Esophagus mucosa (tissue), 1 donor: ENCODE measurements around the gene MRRF. TPM values are rescaled to one million over a fixed set of nuclear protein-coding genes. Genes with fewer than 3 reads are reported as not detected.
A peak's percentile ranks its signal among the peaks of the same experiment; 100 is the strongest.

ENCODE experiments used
- ATAC-seq: fragments of 200-7000 bp; cut with Tn5 transposase; one replicate; pipeline ENCODE4 v1.9.1; 2020
- total RNA-seq: library from RNA; stranded (reverse); gene quantifications from one replicate; pipeline ENCODE4 v1.2.4, GENCODE V29; 2023
- donor health status: DM: yes; HTN: yes; CAD: no.

MRRF gene, protein sequence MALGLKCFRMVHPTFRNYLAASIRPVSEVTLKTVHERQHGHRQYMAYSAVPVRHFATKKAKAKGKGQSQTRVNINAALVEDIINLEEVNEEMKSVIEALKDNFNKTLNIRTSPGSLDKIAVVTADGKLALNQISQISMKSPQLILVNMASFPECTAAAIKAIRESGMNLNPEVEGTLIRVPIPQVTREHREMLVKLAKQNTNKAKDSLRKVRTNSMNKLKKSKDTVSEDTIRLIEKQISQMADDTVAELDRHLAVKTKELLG
- 36.5 TPM for total RNA-seq

DNA sequence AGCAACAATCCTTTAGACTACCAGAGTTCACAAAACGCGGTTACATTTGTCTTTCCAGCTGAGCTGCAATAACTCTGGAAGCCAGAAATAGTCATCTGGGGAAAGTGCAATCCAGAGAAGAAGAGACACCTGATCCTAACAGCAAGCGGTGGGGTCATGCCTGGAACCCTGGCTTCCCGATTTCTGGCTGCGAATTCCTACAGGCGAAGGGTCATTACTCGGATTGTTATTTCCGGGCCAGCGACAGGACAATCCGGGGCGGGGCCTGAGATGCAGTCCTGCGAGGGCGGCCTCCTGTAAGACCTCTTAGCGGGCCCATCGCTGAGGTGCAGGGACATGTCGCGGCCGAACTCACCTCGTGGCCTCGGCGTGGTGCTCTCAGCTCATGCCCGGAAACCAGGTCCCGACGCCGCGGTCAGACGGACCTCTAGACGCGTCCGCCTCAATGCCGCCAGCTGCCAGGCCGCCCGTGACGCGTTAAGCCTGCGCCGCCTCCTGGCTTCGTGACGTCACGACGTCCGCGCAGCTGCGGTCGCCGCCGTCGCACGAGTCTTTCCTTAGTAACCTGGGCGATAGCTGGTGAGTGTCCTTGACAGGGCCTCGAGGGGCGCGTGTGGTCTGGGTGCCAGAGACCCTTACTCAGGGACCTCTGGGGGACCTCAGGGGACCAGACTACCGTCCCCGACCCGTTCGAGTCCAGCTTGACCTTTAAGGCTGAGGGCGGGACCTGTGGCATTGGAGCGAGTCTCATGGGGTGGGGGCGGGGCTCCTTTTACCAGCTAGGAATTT is at the start of gene MRRF, which contains the start of gene RBM18:
TSS of gene MRRF (plus strand) at position 523 of the 789 bp plus-strand sequence. CDS start 6,010 bp downstream, outside the sequence.
TSS of gene RBM18 (minus strand) at position 481 of the 789 bp plus-strand sequence. CDS start 3,348 bp downstream, outside the sequence.
- peak; percentile 95 for ATAC-seq

DNA sequence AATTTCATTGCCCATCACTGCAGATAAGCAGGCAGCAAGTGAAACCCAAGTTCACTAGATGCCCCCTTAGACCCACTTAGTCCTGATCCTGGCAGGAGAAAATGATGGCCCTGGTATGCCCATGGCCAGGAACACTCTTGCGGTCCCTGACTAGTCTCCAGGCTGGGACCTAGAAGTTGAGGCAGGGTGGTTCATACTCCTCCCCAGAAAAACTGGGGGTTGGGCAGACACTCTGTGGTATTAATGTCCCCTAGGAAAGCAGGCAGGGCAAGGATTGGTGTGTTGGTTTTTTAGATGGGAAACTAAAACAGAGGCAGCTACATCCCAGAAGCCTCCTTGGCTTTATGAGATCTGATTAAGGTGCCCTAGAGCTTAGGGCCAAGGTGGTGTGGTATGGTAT is 49.0 kb upstream of the MRRF start:
- ATAC-seq = no peak

DNA sequence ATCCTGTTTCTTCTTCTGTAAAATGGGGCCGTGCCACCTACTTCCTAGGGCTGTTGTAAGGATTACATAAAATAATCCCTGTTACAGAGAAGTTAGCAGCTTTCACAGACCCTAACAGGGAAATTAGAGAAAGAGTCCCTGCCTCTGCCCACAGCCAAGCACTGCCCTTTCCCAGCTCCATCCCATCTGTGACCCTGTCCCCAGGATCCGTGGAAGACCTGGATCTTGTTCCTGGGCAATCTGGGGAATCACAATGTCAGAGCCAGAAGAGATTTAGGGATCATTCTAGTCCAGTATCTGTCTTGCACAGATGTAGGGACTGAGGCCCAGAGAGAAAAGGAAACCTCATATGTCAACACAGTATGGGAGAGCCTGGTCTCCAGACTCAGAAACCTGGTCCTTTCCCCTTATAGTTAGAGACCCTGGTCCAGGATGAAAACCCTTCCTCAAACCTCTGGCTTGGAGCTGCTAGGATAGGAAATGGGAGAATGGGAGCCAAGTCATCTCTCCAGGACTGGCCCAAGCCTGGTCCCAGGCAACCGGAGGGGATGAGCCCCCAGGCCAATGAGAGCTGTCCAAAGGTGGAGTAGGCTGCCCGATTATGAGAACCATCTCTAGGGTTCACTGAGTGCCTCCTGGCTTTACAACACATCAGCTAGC is 48.4 kb upstream of the MRRF start:
- ATAC-seq = no peak

DNA sequence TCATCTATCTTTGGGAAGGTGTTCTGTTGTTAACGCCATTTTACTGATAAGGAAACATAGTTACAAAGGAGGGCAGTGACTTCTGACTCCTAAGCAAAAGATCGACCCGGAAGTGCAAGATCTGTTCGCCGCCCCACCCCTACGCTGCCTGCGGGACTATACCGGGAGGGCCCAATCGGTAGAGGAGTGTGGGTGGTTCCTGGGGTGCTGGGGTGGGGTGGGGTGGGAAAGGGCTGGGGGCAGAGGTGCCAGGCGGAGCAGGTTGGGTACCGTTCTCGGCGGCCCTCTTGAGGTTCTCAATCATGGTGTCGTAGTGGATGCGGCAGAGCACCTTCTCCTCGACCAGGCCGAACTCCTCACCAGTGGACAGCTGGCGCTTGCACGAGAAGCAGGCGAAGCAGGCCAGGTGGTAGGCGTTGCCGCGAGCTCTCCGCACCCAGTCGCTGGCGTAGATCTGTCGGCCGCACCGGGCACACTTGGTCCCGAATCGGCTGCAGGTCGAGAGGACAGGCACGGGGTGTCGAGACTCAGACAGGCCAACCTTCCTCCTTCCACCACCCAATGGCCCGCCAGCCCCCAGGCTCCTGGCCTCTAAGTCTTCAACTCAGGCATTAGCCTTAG is 47.8 kb upstream of the MRRF start:
- ATAC-seq = no peak

DNA sequence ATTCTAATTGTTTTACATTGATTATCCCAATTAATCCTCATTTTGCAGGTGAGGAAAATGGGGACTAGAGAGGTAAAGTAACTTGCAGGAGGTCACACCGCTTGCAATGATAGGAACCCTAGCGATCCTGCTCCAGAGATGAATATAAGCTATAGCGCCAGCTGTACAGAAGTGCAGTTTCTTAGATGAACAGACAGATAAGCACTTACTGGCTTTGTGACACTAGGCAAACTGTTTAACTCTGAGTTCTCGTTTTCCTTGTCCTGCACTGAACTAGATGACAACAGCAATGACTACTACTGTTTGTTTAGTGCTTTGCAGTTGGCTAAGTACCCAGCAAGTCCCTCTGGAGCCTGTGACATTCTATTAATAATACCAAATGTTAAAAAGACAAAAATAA is 47.0 kb upstream of the MRRF start:
- no peak for ATAC-seq

DNA sequence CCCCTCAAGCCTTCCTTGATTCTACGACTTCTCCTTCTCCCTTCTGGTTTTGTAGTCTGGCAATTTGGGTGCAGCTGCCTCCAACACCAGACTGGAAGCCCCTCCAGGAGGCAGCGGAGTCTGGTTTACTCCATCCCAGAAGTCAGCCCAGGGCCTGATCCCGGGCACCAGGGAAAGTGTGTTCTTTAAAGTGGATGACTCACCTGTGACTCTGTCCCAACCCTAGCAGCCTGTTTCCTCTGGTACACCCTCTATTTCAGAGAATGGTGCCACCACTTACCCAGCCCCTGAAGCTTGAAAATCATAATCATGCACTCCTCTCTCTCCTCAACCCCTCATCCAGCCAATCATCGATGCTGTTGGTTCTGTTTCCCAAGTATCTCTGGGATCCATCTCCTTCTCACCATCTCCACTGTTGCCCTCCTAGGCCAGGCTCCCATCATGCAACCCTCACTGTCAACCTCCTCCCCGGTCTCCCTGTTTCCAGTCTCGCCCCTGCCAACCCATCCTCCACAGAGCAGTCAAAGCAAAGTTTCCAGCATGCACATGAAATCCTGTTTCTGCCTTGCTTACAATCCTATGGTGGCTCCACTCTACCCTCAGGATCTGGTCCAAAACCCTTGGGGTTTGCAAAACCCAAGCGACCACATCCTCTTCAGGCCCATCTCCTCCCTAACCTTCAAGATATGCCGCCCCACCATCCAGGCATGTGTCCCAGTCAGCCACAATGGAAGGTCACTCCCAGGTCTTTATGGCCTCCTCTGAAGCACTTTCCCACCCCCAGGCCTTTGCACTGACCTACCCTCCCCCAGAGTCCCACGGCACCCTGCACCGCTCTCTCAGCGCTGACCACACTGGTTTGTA is 46.4 kb upstream of the MRRF start:
- ATAC-seq = peak; percentile 24

DNA sequence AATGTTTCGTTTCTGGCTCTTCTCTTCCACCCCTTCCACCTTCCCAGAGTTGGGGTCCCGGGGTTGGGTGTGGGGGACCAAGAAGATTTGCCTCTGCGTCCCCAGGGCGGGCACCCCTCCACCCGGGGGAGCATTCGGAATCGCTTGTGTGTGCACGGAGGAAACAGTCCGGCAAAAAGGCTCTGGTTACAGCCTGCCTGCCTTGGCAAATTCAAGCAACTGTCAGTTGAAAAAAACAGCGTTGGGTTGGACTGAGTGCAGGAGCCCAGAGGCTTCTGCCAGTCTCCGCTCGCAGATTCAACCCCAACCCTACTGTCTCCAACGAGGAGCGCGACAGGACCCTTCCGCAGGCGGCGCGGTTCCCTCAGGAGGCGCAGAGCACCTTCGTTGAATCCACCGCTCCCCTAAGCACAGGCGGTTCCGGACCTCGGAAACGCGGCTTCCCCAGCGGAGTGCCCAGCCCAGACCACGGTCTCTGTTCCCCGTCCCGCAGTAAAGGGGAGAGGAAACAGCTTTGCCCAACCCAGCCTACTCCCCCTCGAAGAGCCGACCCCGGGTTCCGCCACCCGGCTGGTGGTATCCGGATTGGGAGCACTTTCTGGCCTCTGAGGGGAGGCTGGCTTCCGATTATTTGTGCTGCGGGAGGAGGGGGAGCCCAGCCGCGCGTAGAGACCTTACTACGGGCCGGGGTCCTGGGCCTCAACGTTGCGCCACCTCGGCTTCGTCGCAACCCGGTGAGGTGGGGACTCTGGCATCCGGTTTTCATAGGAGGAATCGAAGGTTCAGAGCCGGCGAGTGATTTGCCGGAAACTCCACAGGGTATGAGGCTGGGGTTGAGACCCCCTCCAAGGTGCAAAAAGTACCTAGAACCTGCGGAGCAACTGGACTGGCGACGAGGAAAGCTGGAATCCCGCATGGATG is 45.5 kb upstream of the MRRF start:
- ATAC-seq = no peak

DNA sequence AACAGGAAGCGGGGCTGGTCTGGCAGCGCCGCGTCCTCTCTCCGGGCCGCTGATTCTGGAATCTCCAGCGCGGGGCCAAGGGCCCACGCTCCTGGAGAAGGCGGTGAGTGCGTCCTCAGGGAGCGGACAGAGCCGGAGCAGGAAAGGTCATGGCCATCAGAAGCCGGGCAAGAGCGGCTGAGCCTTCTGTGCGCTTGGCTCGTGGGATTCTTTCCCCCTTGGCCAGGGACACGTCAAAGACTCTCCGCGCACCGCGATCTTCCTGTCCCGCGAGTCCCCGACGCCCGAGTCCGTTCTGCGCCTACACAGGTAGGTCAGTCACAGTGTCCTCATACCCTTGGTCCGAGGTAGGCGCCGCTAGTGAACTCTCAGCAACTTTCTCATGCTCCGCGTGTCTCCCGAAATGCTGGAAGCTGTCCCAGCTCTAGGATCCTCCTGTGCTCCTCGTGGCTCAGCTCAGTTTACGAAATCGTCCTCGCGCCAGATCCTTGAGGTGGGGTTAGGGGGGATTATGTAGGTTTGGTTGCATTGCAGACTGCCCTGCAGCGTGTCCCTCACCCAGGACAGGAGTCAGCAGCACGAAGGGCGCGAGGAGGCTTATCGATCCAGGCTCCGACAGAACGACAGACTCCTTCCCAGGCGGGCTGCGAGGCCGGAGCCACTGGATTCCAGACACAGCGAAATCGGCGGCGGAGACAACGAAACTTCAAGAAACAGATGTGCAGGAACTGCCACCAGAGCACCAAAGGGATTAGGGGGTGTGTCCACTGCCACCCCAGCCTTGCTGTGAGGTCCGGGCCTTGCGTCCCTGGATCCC is 44.6 kb upstream of the MRRF start:
- ATAC-seq = no peak

DNA sequence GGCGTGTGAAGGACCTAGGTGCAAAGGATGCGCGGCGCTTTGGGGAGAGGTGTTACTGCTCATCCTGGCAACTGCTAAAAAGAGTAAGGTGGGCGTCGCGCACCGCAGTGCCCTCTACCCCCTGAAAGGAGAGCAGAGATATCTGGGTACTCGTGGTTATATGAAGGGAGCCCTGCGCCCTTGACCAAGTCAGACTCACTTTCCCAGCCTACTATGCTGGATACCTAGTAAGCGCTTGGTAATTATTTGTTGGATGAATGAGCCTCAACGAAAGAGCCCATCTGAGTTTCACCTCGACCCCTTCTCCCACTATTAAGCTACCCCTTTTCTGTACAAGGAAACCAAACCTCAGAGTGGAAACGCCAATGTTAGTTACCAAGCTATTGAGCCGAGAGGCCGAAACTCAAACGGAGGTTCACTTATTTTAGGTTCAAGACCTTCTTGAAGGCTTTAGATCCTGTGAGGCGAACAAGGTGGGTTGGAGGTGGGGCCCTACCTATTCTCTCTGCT is 44.0 kb upstream of the MRRF start:
- no peak for ATAC-seq

DNA sequence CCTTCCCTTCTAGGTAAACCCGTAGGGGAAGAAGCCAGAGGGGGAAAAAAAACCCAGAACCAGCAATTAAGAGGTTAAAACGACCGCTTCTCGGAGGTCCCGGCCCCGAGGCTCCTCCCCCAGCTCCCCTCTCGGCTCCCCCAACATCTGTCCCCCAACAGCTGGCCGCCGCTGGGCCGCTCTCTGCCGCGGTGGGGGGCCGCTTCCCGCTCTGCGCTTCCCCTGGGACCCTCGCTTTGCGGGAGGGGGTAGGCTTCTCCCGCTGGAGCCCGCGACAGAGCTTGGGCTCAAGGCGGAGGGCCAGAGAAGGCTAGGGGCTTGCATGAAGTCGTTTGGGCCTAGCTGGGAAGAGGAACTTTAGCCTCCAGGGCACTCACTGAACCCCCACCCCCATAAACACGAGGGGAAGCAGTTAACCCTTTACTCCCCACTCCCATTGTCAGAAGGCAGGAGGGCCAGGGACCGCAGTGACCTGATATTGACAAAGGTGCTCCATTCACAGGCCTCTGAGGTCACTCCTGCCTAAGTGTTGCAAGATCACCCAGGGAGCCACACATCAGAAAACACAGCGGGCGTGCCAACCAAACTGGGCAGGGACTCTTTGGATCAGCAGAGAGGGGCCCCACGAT is 43.4 kb upstream of the MRRF start:
- ATAC-seq = no peak

DNA sequence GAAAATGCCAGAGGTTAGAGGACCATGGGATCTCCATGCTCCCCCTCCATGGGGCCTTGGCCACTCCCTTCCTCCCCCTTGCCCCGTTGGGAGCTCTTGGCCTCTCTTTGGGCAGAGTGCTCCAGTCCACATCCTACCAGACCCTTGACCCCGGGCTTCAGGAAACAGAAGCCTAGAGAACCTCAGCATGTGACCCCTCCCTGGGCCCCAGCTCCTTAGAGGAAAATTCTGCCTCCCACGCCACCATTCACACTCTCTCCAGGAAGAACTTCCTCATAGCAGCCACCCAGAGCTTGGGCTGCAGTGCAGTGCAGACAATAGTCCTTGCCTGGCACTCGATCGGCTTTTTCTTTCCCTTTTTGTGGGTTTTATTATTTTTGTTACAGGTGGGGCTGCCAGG is 41.9 kb upstream of the MRRF start:
- ATAC-seq = no peak

DNA sequence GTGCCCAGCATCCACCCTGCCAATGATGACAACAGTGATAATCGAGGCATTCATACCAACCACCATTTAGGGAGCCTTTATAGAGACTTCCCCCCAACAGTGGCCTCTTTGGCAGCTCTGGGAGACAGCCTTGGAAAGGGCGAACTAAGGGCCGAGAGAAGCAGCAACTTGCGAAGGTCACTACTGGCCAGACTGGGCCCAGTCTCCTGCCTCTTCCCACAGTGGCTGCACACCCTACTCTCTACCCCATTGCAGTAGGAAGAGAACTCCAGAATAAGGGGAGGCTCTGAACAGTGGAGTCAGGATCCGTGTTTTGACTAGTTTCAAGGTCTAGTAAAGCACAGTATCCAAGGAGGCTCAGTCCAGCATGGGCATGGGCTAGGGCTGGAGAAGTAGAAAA is 41.2 kb upstream of the MRRF start:
- ATAC-seq = no peak

DNA sequence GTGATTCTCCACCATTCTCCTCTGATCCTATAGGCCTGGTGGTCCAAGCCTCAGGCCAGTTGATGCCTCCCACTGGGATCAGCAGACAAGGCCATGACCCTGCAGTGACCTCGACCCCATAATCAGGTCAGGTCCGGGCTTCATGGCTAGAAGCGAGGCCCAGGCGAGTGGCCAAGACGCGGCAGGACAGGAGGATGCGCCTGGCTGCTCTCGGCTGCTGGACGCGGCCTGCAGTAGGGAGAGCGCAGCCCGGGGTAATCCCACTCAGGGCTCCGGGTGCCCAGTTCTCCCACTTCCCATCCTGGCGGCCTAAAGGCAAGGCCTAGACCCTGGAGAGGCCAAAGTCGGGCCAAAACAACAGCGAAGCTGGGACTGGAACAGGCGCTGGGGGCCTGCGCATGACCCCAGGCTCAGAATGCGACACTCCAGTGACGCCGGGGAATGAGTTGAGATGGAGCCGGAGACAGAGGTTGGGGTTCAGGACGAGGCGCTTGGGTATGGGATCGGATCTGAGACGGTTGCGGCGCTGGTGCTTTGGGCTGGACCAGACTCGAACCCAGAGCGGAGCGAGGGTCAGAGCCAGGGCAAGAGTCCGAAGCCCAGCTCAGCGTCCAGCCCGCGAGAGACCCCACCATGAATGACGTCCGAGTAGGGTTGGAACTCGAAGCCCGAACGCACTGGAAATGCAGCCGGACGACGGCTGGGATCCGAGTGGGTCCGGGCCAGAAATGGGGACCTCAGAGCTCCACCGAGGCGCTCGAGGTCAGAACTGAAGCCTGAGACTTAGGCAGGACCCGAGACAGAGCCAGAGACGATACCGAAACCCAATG is 39.2 kb upstream of the MRRF start:
- no peak for ATAC-seq

DNA sequence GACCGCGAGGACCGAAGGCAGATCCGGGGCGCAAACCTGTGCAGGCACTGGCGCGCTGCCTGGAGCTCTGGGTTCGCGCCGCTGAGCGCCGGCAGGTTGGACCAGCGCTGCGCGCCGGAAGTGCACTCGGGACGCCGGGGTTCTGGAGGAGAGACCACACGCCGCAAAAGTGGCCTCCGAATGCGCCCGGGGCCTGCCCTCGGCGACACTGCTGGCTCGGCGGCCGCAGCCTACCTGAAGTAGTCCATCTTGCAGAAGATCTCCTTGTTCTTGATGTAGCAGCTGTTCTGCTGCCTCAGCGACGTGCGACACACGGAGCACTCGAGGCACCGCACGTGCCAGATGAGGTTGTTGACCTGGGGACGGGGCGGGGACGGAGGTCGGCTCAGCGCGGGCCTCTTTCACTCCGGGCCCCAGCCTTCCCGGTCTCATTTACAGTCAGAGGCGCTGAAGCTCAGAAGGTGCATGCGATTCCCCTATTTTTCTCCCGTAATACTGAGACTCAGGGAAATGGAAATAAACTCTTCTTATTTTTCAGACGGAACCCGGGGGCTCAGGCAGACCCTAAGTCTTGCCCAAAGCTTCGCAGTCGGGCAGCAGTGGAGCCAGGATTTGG is 38.4 kb upstream of the MRRF start:
- no peak for ATAC-seq

DNA sequence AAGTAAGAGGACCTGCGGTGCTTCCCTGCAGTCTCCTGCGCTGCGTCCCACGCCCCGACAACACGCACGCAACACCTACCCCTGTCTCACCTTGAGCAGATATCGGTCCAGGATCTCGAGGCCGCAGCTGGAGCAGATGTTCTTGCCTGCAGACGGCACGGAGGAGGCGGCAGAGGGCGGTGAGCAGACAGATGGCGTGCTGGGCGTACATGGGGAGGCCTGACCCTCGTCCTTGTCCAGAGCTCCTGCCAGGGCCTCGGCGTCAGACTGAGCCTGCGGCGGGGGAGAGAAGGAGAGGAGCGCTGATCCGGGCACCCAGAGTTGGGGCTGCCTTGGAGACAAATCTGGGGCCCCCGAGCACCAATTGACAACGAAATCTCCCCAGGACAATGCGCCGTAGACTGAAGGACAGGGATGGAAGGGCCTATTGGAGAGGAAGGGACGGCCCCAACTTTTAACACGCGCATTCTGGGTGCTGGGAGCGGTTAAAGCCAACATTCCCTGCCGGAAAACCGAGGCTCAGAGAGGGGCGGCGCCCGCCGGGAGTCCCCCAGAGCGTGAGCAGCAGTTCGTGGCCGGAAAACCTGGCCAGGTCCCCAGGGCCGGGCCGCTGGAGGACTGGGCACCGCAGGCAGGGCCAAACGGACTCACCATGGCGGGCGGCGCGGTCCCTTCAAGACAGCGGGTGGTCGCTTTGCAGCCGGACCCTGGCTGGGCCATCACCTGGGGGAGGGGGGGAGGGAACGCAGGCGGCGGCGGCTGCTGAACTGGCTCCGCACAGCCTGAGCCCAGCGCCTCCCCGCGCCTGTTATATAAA is 37.7 kb upstream of the MRRF start:
- no peak for ATAC-seq

DNA sequence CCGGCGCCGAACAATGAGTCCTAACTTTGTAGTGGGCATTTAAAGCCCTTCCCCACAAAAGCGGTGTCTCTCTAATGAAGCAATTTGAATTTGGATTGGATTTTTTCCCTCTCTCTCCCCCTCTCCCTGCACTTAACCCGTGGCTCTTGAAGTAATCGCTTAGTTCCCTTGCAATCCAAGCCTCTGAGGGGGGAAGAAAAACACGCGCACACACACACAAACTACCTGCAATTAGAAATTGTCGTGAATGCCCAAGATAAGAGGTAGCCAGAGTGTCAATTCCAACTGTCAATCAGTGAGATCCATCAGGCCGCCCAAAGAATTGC is 37.1 kb upstream of the MRRF start:
- ATAC-seq = no peak

DNA sequence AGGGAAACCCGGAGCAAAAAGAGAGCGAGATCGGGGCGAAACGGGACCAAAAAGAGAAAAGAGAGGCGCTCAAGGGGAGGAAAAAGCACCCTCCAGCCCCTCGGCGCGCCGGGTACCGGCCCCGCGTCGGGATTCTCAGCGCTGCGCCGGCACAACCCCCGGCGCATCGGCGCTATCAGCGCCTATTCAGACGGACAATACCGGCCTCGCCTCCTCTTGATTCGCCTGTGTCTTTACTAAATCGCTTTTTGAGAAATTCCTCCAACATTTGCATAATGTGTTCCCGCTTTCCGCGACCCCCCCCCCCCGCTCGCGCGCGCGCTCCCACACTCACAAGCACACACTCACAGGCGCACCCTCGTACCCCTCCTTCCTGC is 36.5 kb upstream of the MRRF start:
- no peak for ATAC-seq
